NCI-H748 (cell line): Measurements from ENCODE around the gene MOK.
A peak's percentile ranks its signal among the peaks of the same experiment; 100 is the strongest.
"Not testable (repeated sequence)": the region's sequence is repeated elsewhere in the genome, so short reads cannot be mapped to it uniquely, and the experiment has no call there.

Source experiments
- DNase-seq: peaks from one replicate; lab custom pipeline; 2025; ENCODE audit not compliant: unreplicated experiment; lab: John Stamatoyannopoulos, UW

Gene MOK

DNA sequence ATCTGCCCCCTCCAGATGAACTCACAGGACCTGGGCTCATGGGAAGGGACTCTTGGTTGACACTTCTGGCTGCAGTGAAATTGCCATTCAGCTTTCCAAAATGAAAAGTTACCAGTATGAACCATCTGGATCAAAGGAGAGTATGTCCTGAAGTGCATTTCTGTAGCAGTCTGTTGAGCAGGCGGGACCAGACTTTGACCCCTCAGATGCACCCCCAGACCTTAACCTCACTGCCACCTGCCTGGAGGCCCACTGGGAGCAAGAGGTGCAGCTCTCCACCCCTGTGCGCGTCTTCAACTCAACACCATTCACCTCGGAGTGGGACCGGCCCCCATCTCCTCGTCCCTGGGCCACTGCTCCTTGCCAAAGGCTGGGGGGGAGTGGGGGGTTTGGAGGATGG is 55.0 kb downstream of the MOK start:
- DNase-seq: no peak

GRCh38 chr14:102249041-102249440 is 55.9 kb downstream of the MOK start:
- DNase-seq: no peak

DNA sequence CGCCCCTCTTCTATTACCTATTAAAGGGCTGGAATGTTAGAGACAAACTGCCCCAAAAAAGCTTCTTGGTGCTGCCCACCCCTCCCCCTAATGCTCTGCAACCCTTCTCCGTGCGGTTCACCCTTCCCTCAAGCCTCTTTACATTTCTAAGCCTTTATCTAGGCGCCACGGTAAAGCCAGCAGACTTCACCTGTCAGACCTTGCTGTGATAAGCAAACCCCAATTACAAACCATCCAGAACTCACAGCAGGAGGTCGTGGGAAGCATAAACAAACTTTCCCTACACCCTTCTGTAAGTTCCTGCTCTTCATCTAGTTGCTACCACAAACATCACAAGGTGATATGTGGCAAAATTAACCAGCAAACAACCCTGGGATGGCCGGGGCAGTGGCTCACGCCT is 56.8 kb downstream of the MOK start:
- DNase-seq: no peak

- no peak for DNase-seq
These were observed 58.9 kb downstream of the MOK start for GRCh38 chr14:102246071-102246470.

DNA sequence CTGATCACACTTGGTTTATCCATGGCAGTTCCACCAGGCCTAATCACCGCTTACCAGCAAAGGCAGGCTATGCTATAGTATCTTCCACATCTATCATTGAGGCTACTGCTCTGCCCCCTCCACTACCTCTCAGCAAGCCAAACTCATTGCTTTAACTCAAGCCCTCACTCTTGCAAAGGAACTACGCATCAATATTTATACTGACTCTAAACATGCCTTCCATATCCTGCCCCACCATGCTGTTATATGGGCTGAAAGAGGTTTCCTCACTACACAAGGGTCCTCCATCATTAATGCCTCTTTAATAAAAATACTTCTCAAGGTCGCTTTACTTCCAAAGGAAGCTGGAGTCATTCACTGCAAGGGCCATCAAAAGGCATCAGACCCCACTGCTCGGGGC is 61.2 kb downstream of the MOK start:
- not testable (repeated sequence) for DNase-seq

- DNase-seq: no peak
These were observed 63.8 kb downstream of the MOK start for GRCh38 chr14:102241147-102241546.

GRCh38 chr14:102240481-102240880 is 64.5 kb downstream of the MOK start:
- not testable (repeated sequence) for DNase-seq

- DNase-seq: no peak
These were observed 65.7 kb downstream of the MOK start for GRCh38 chr14:102239231-102239630.

- no peak for DNase-seq
These were observed 66.2 kb downstream of the MOK start for GRCh38 chr14:102238766-102239165.

DNA sequence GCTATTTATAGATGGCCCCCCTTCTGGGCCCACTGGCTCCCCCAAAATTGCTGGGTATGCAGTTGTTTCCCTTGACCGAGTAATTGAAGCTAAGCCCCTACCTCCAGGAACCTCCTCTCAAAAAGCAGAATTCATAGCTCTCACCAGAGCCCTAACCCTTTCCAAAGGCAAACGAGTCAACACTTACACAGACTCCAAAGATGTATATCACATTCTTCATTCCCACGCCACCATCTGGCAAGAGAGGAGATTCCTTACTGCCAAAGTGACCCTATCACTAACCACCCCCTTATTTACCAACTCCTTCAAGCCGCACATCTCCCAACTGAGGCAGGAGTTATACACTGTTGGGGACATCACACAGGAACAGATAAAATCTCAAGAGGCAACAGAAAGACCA is 66.8 kb downstream of the MOK start:
- DNase-seq: no peak

DNA sequence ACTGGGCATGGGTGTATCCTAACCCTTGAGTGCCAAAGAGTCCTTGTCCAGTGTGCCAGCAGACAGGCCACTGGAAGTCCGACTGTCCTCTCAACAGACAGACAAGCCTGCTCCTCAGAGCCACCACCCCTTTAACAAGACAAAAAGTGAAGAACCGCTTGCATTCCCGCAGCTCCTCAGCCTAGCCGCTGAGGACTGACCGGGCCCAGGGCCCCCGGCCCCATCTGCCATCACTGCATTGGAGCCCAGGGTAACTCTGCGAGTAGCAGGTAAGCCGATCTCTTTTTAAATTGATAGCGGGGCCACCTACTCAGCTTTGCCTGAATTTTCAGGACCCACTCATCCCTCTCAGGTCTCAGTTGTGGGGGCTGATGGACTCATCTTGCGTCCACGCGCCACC is 68.9 kb downstream of the MOK start:
- no peak for DNase-seq

GRCh38 chr14:102235275-102235897 is 69.6 kb downstream of the MOK start:
- peak; percentile 78 for DNase-seq

DNA sequence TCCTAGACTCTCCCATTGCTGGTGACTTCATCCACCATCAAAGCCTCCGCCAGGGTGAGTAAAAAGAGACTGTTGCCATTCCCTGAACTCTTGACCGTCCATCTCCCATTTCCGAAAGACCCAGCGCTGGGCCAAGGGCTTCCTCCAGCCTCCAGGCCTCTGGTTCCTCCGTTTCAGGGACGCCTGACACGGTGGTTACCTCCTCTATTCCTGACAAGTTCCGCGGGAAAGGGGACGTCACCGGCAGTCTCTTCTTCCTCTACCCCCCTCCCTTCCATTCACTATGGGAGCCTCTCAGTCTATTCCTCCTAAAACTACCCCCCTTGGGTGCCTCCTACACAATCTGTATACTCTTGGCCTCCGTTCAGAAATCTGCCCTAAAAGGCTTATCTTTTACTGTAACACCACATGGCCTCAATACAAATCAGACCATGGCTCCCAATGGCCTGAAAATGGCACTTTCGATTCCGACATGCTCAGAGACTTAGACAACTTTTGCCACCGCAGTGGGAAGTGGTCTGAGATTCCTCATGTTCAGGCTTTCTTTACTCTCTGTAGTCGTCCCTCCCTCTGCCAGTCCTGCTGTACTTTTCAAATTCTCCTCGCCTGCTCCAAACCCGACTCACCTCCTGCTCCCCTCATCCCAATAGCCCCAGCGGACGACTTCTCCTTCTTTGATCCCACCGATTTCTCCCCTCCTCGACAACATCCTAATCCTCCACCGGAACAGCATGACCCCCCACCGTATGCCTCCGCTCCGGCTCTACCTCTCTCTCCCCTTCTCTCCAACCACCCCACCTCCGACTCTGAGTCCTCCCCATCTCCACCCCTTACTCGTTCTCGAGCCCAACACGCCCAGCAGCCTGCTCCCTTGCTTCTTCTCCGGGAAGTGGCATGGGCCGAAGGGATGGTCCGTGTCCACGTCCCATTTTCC is 70.4 kb downstream of the MOK start:
- DNase-seq: no peak

GRCh38 chr14:102233081-102233480 is 71.9 kb downstream of the MOK start:
- DNase-seq: no peak

DNA sequence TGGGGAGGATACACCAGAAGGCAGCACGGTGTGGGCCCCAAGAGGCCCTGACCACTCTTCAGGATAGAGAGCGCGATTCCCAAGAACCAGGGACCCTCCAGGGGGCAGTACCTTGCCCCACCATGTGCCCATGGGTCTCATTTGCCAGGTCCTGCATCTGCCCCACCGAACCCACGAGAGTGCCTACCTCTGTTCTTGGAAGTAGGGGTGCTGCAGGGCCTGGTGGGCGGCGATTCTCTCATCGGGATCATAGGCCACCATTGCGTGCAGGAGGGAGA is 72.7 kb downstream of the MOK start:
- DNase-seq: no peak

DNA sequence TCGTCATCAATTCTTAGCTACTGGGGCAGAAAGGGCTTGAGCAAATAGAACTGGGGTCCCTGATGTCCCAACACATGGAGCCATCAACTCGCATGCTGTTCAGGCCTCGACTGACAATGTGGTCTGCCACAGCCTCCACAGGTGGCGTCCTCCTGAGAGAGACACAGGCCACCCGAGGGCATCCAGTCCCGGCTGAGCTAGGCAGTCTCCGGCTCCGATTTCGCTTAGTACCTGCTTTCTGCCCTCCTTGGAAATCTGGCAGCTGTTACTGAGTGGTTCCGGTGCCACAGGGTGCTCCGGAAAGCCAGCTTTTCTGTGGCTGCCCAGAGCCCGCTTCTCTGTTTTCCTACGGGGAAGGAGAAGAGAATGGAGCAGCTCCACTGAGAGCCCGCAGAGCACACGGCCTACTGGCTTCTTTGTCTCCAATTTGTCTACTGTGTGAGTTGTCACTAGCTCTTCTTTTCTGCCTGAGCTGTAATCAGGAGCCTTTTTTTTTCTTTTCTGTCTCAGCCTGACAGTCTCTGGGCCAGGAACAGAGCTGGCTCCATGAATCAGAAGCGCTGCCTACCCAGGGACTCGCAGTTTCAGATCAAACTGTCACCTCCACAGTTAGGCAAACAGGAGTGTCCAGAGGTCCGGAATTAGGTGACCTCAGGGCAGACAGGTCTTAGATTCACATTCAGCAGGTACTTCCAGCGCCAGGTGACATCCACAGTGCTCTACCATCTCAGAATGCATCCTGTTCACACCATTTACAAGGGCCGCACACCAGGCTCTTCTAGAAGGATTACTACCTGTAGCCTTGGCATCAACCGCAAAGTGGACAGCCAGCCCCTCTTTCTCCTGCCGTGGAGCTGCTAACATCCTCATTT is 73.3 kb downstream of the MOK start:
- DNase-seq: no peak

GRCh38 chr14:102230481-102231210 is 74.3 kb downstream of the MOK start:
- DNase-seq: no peak

DNA sequence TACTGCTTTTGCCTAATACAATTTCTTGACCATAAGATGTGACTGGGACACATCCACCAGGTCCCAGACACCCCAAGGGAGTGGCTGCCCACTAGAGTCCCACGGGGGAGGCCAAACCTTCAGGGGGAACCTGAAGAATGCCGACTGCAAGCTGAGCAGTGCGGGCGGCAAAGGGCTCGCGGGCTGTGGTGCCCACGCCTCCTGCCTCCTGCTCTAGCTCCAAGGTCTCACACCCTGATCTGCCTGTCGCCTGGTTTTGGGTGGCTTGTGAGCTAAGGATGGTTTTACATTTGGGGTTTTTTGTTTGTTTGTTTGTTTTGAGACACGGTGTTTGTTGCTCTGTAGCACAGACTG is 75.2 kb downstream of the MOK start:
- no peak for DNase-seq

DNA sequence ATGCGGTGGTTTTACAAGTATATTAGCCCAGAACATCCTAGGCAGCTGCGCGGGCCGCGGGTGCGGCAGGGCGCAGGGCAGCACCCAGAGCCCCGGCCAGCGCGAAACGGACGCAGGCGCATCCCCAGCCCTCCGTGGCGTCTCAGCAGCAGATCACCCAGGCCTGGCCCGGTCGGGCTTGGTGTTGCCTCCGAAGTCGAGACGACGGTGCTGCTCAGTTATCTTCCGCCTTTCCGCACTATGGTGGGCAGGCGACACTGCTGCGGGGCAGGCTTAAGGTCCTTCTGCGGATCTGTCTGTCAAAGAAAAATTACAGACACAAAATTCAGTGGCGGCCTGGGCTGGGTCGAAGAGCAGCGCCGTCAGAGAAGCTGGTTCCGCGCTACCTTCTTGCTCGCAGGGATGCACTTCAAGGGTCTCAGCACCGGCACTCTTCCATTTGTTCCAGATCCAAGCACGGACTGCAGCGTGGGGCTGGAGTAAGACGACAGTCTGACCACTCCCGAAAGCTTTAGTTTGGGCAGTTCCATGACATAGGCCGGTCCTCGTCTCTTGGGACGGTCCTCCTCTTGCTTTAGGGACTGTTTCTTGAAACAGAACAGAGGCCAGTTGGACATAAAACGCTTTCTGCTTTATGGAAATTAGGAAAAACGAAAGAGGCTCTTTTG is 75.8 kb downstream of the MOK start:
- no peak for DNase-seq

- no peak for DNase-seq
These were observed 77.6 kb downstream of the MOK start for GRCh38 chr14:102227184-102227964.
